Psoas muscle (tissue), 8 donors: ENCODE data around the gene SYNDIG1. TPM values are rescaled to one million over a fixed set of nuclear protein-coding genes. Genes with fewer than 3 reads are reported as not detected.

Source experiments
- ATAC-seq, 4 donors: fragments of 200-7000 bp; cut with Tn5 transposase; one replicate each; pipeline ENCODE4 v1.9.1; 2020; ENCODE audit warnings: moderate library complexity in 3 of 4, mild to moderate bottlenecking in 2 of 4
- DNase-seq, 2 donors: peaks; one replicate each; pipeline ENCODE4 v3.0.0-alpha.2; 2020
- H3K27ac ChIP-seq: fragments of 200-600 bp; one replicate; pipeline ENCODE4 v1.8.0; 2022
- H3K27me3 ChIP-seq, 3 donors: fragments of 200-600 bp in 1 of 3; one replicate each; pipeline versions ENCODE4 v1.6.1 to v1.8.0; 2013 to 2022; ENCODE audit warnings: low read length in 2 of 3, mild to moderate bottlenecking in 2 of 3, moderate library complexity in 1 of 3; ENCODE audit not compliant: insufficient read depth in 3 of 3
- H3K36me3 ChIP-seq, 2 donors: fragments of 200-600 bp in 1 of 2; one replicate each; pipeline versions ENCODE4 v1.6.1 to v1.8.0; 2013 to 2022; ENCODE audit warnings: low read depth in 1 of 2, mild to moderate bottlenecking in 1 of 2, moderate library complexity in 1 of 2; ENCODE audit not compliant: insufficient read depth in 1 of 2
- H3K4me1 ChIP-seq: fragments of 200-600 bp; one replicate; pipeline ENCODE4 v1.8.0; 2022
- H3K4me3 ChIP-seq: fragments of 200-600 bp; one replicate; pipeline ENCODE4 v1.8.0; 2022; ENCODE audit warnings: mild to moderate bottlenecking
- H3K9me3 ChIP-seq: fragments of 200-600 bp; one replicate; pipeline ENCODE4 v1.8.0; 2022
- WGBS, 3 donors: extraction: QIAGEN DNeasy Blood & Tissue Kit; methylation state at CpG; one replicate each; pipeline versions ENCODE4 v1.1.6 to v1.1.7; 2013; 5-methylcytosine and 5-hydroxymethylcytosine counted together
- intact Hi-C, 2 donors: fragments of 100-400 bp; cut with DNase I; formaldehyde crosslinking; loops; one replicate each; pipeline versions ENCODE4 v1.11.0 to v1.14.2; 2022
- polyA plus RNA-seq, 3 donors: library from polyadenylated mRNA; stranded (reverse); fragments of 200-250 nt; gene quantifications; one replicate each; pipeline ENCODE4 v1.2.3, GENCODE V29; 2013
- total RNA-seq, 4 donors: library from RNA; stranded (reverse); fragmentation: NEBNext Ultra II Directional in 2 of 4; extraction: Animal tissue kit (Norgen Biotek cat#: 25700) in 2 of 4; gene quantifications; one replicate each; pipeline versions ENCODE4 v1.2.1 to v1.2.4, GENCODE V29; 2021 to 2023
- TF ChIP-seq, protein P1 (sequence below): fragments of 200-600 bp; IDR thresholded peaks from one replicate; pipeline ENCODE4 v1.8.0; 2022; ENCODE audit warnings: antibody characterized with exemption
- donor health status: healthy with polysubstance abuse.
- donor health status: DM: no; HTN: no; CAD: no; lungs with moderate emphysema.
- donor health status: Bipolar disorder and iron deficiency.
- donor health status: healthy.
- donor health status: DM: yes; HTN: yes; CAD: no.
- donor health status: DM: no; HTN: no; CAD: no.
- donor health status: DM: no; HTN: no; CAD: no.
- donor health status: DM: yes; HTN: yes; CAD: no.

Gene SYNDIG1
- total and polyA plus RNA-seq, 7 donors = 0.03 to 0.10 TPM; not detected in 5

GRCh38 chr20:24588047-24588635 is 118.7 kb downstream of the SYNDIG1 start:
- intact Hi-C loops = no loop called here
- H3K9me3 ChIP-seq = no peaks in the 10 kb centered on the region
- H3K36me3 ChIP-seq = no peaks in the 10 kb centered on the region
- no peaks in the 10 kb centered on the region for H3K4me1 ChIP-seq
- no peak for DNase-seq
- peaks cover 0 to 2% (median 0%) of the 10 kb centered on the region in 3 donors for H3K27me3 ChIP-seq
- 81 to 89% (median 87%) methylated on average over 6 of the region's 6 CpGs for WGBS, 3 donors
- no peak overlapping the region for H3K4me3 ChIP-seq
- TF ChIP-seq, protein P1, sequence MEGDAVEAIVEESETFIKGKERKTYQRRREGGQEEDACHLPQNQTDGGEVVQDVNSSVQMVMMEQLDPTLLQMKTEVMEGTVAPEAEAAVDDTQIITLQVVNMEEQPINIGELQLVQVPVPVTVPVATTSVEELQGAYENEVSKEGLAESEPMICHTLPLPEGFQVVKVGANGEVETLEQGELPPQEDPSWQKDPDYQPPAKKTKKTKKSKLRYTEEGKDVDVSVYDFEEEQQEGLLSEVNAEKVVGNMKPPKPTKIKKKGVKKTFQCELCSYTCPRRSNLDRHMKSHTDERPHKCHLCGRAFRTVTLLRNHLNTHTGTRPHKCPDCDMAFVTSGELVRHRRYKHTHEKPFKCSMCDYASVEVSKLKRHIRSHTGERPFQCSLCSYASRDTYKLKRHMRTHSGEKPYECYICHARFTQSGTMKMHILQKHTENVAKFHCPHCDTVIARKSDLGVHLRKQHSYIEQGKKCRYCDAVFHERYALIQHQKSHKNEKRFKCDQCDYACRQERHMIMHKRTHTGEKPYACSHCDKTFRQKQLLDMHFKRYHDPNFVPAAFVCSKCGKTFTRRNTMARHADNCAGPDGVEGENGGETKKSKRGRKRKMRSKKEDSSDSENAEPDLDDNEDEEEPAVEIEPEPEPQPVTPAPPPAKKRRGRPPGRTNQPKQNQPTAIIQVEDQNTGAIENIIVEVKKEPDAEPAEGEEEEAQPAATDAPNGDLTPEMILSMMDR = no peak
- no peak overlapping the region for H3K27ac ChIP-seq
- no peak for ATAC-seq

- 91 to 95% (median 91%) methylated on average over 4 of the region's 4 CpGs for WGBS, 3 donors
- H3K36me3 ChIP-seq = no peaks in the 10 kb centered on the region
- H3K27me3 ChIP-seq = peaks cover 0 to 2% (median 0%) of the 10 kb centered on the region in 3 donors
- H3K4me3 ChIP-seq = no peak overlapping the region
- ATAC-seq = no peak
- no peak for DNase-seq
- TF ChIP-seq, protein P1 = no peak
- intact Hi-C loops = no loop called here
- H3K27ac ChIP-seq = no peak overlapping the region
- H3K9me3 ChIP-seq = no peaks in the 10 kb centered on the region
- no peaks in the 10 kb centered on the region for H3K4me1 ChIP-seq
Observed at GRCh38 chr20:24588725-24589340, 119.4 kb downstream of the SYNDIG1 start.

GRCh38 chr20:24589381-24589780 is 120.0 kb downstream of the SYNDIG1 start:
- intact Hi-C loops = no loop called here

DNA sequence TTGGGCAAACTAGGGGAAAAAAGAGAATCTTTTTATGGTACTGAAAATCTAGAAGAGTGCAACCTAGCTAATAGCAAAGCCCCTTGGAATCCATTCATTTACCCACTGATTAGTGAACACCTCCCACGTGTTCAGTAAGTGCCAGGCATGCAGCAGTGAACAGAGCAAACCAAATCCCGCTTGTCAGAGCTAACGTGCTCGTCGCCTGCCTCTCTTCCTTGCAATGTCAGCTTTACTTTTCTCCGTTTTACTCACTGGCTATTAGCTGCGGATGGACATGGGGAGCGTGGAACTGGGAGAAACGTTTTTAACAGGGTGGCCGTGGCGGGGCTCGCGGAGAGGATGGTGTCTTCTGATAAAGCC is 120.4 kb downstream of the SYNDIG1 start:
- H3K36me3 ChIP-seq = no peaks in the 10 kb centered on the region
- intact Hi-C loops = loop anchor here in 1 of 2 donors (10.0 kb wide), 1 partner anchor 65 kb away; no protein-coding TSS in a partner anchor
- WGBS, 3 donors = 88 to 90% (median 88%) methylated on average over 13 of the region's 13 CpGs
- no peak overlapping the region for H3K27ac ChIP-seq
- TF ChIP-seq, protein P1 = no peak
- H3K27me3 ChIP-seq = no peaks in the 10 kb centered on the region
- no peaks in the 10 kb centered on the region for H3K4me1 ChIP-seq
- no peak for DNase-seq
- no peak for ATAC-seq
- no peak overlapping the region for H3K4me3 ChIP-seq
- H3K9me3 ChIP-seq = peaks cover 5% of the 10 kb centered on the region

More at GRCh38 chr20:24589381-24589780, 120.0 kb downstream of the SYNDIG1 start:
- H3K9me3 ChIP-seq = peaks cover 5% of the 10 kb centered on the region
- H3K27me3 ChIP-seq = no peaks in the 10 kb centered on the region
- TF ChIP-seq, protein P1 = no peak
- no peaks in the 10 kb centered on the region for H3K4me1 ChIP-seq
- ATAC-seq (no peak), DNase-seq (no peak)
- H3K4me3 ChIP-seq = no peak overlapping the region
- WGBS, 3 donors = 88 to 93% (median 91%) methylated on average over 4 of the region's 4 CpGs
- no peak overlapping the region for H3K27ac ChIP-seq
- no peaks in the 10 kb centered on the region for H3K36me3 ChIP-seq
